Measurements from ENCODE around the gene TSC22D4. TPM values are rescaled to one million over a fixed set of nuclear protein-coding genes. Genes with fewer than 3 reads are reported as not detected.
A peak's percentile ranks its signal among the peaks of the same experiment; 100 is the strongest.

Gene TSC22D4
- total RNA-seq, 1 donor from 2014 or later, result 53.4 TPM

DNA sequence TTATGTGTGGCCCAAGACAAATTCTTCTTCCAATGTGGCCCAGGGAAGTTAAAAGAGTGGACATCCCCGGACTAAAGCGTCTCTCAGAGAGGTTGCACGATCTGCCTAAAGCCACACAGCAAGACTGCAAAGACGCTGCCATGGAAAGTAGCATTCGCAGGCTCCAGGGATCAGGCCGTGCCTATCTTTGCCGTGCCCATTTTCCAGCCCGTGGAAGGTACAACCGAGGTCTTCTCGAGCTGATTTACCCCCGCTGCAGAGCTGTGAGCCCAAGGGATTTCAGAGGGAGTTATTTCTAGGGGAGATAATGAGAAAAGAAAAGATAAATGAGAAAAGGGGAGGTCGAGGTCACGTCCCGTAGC, 3.7 kb upstream of the TSC22D4 start:
- peak overlapping the region; percentile 73 for H2AFZ ChIP-seq (ENCODE audit: low read depth, low read length)
- no peaks in the 10 kb centered on the region for H3K27me3 ChIP-seq (ENCODE audit: insufficient read depth, low read length)
- no peak overlapping the region for H3K27ac ChIP-seq (ENCODE audit: low read depth, low read length)
- no peak overlapping the region for H3K27ac Mint-ChIP-seq (ENCODE audit: unreplicated experiment)
- TF ChIP-seq, protein P1, sequence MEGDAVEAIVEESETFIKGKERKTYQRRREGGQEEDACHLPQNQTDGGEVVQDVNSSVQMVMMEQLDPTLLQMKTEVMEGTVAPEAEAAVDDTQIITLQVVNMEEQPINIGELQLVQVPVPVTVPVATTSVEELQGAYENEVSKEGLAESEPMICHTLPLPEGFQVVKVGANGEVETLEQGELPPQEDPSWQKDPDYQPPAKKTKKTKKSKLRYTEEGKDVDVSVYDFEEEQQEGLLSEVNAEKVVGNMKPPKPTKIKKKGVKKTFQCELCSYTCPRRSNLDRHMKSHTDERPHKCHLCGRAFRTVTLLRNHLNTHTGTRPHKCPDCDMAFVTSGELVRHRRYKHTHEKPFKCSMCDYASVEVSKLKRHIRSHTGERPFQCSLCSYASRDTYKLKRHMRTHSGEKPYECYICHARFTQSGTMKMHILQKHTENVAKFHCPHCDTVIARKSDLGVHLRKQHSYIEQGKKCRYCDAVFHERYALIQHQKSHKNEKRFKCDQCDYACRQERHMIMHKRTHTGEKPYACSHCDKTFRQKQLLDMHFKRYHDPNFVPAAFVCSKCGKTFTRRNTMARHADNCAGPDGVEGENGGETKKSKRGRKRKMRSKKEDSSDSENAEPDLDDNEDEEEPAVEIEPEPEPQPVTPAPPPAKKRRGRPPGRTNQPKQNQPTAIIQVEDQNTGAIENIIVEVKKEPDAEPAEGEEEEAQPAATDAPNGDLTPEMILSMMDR (IDR thresholded peaks at IDR 0.05; ENCODE audit: insufficient read depth, low read depth, low read length), result no peak
- no peak for TF ChIP-seq EZH2 (IDR thresholded peaks at IDR 0.05; ENCODE audit: insufficient read depth, low read length)
- H3K4me1 Mint-ChIP-seq (ENCODE audit: low read depth, unreplicated experiment), result peaks cover 8% of the 10 kb centered on the region
- H3K36me3 ChIP-seq (ENCODE audit: insufficient read depth, low read length), result no peaks in the 10 kb centered on the region
- H3K4me1 ChIP-seq (ENCODE audit: insufficient read depth, low read length), result peaks cover 10% of the 10 kb centered on the region
- H3K79me2 ChIP-seq (ENCODE audit: insufficient read depth, low read length), result peaks cover 14% of the 10 kb centered on the region
- H3K4me3 ChIP-seq (ENCODE audit: insufficient read depth, low read depth, low read length), result peak overlapping the region; percentile 48
- H3K4me3 Mint-ChIP-seq (ENCODE audit: unreplicated experiment), result peak overlapping the region; percentile 90
- no peak for FAIRE-seq
- no peak for DNase-seq (ENCODE audit: low read depth)
- H3K36me3 Mint-ChIP-seq (ENCODE audit: low read depth, unreplicated experiment), result no peaks in the 10 kb centered on the region
- H3K9me3 Mint-ChIP-seq (ENCODE audit: unreplicated experiment), result no peaks in the 10 kb centered on the region
- no peaks in the 10 kb centered on the region for H3K9me3 ChIP-seq (ENCODE audit: insufficient read depth, low read depth, low read length)
- H3K9ac ChIP-seq (ENCODE audit: low read length), result peak overlapping the region; percentile 43
- no peaks in the 10 kb centered on the region for H4K20me1 ChIP-seq (ENCODE audit: insufficient read depth, low read length)
- H3K4me2 ChIP-seq (ENCODE audit: low read length), result peak overlapping the region; percentile 87
- no peaks in the 10 kb centered on the region for H3K27me3 Mint-ChIP-seq (ENCODE audit: low read depth, unreplicated experiment)

DNA sequence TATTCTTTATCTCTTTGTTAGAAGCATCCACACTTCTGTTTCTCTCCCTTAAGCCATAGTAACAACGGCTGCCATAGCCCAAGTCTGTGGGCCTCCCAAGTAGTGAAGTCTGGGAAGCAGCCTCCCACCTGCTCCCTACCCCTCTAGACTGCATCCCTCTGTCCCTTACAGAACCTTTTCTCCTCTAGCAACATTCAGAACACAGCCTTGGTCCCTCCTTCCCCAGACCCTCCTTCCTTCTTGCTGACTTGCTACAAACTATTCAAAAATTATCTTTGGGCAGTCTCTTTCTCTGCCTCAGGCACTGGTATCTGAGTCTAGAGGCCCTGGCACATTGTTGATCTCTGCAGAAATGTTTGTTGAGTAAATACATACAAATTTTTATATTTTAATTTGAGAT, 2.5 kb upstream of the TSC22D4 start:
- H3K27me3 ChIP-seq (ENCODE audit: insufficient read depth, low read length), result no peaks in the 10 kb centered on the region
- H3K27ac ChIP-seq (ENCODE audit: low read depth, low read length), result no peak overlapping the region
- H3K9me3 ChIP-seq (ENCODE audit: insufficient read depth, low read depth, low read length), result no peaks in the 10 kb centered on the region
- no peak for FAIRE-seq
- no peak for TF ChIP-seq EZH2 (IDR thresholded peaks at IDR 0.05; ENCODE audit: insufficient read depth, low read length)
- TF ChIP-seq, protein P1 (IDR thresholded peaks at IDR 0.05; ENCODE audit: insufficient read depth, low read depth, low read length), result no peak
- H3K36me3 Mint-ChIP-seq (ENCODE audit: low read depth, unreplicated experiment), result no peaks in the 10 kb centered on the region
- peaks cover 17% of the 10 kb centered on the region for H3K4me1 ChIP-seq (ENCODE audit: insufficient read depth, low read length)
- peaks cover 27% of the 10 kb centered on the region for H3K79me2 ChIP-seq (ENCODE audit: insufficient read depth, low read length)
- no peaks in the 10 kb centered on the region for H3K27me3 Mint-ChIP-seq (ENCODE audit: low read depth, unreplicated experiment)
- H3K4me2 ChIP-seq (ENCODE audit: low read length), result no peak overlapping the region
- H3K27ac Mint-ChIP-seq (ENCODE audit: unreplicated experiment), result peak overlapping the region; percentile 80
- H3K36me3 ChIP-seq (ENCODE audit: insufficient read depth, low read length), result no peaks in the 10 kb centered on the region
- H3K4me3 ChIP-seq (ENCODE audit: insufficient read depth, low read depth, low read length), result no peak overlapping the region
- H3K4me1 Mint-ChIP-seq (ENCODE audit: low read depth, unreplicated experiment), result peaks cover 12% of the 10 kb centered on the region
- no peaks in the 10 kb centered on the region for H3K9me3 Mint-ChIP-seq (ENCODE audit: unreplicated experiment)
- peaks cover 11% of the 10 kb centered on the region for H4K20me1 ChIP-seq (ENCODE audit: insufficient read depth, low read length)
- no peak overlapping the region for H3K9ac ChIP-seq (ENCODE audit: low read length)
- H2AFZ ChIP-seq (ENCODE audit: low read depth, low read length), result no peak overlapping the region
- H3K4me3 Mint-ChIP-seq (ENCODE audit: unreplicated experiment), result no peak overlapping the region
- DNase-seq (ENCODE audit: low read depth), result no peak

DNA sequence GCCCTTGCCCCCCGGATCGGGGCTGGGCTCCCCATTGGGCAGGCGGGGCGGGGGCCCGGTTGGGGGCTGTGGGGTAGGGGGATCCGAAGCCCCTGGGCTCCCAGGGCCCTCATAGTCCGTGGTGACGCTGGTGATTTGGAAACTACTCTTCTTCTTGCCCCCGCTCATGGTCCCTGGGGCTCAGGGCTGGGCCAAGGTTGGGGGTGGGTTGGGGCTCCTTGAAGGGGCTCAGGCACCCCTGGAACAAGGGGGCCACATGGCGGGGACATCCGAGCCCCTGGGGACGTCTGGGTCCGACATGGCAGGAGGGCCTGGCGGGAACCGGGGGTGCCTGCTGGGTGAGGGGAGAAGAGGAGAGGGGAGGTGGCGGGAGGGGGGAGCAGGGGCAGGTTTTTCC, 1.1 kb downstream of the TSC22D4 start:
- Histone ChIP-seq H3K79me2 (ENCODE audit: insufficient read depth, low read length) (peaks cover 42% of the 10 kb centered on the region), H3K9ac (ENCODE audit: low read length) (peak overlapping the region; percentile 90), H2AFZ (ENCODE audit: low read depth, low read length) (no peak overlapping the region), H3K36me3 (ENCODE audit: insufficient read depth, low read length) (no peaks in the 10 kb centered on the region), H4K20me1 (ENCODE audit: insufficient read depth, low read length) (peaks cover 43% of the 10 kb centered on the region), H3K4me2 (ENCODE audit: low read length) (peak overlapping the region; percentile 93), H3K4me3 (ENCODE audit: insufficient read depth, low read depth, low read length) (peak overlapping the region; percentile 81), H3K27me3 (ENCODE audit: insufficient read depth, low read length) (no peaks in the 10 kb centered on the region), H3K27ac (ENCODE audit: low read depth, low read length) (no peak overlapping the region), H3K9me3 (ENCODE audit: insufficient read depth, low read depth, low read length) (no peaks in the 10 kb centered on the region), H3K4me1 (ENCODE audit: insufficient read depth, low read length) (peaks cover 16% of the 10 kb centered on the region)
- no peak for TF ChIP-seq EZH2 (IDR thresholded peaks at IDR 0.05; ENCODE audit: insufficient read depth, low read length)
- TF ChIP-seq, protein P1 (IDR thresholded peaks at IDR 0.05; ENCODE audit: insufficient read depth, low read depth, low read length), result no peak
- Mint-ChIP-seq H3K27ac (ENCODE audit: unreplicated experiment) (no peak overlapping the region), H3K4me1 (ENCODE audit: low read depth, unreplicated experiment) (peaks cover 16% of the 10 kb centered on the region), H3K27me3 (ENCODE audit: low read depth, unreplicated experiment) (no peaks in the 10 kb centered on the region), H3K36me3 (ENCODE audit: low read depth, unreplicated experiment) (peaks cover 4% of the 10 kb centered on the region), H3K4me3 (ENCODE audit: unreplicated experiment) (peak overlapping the region; percentile 96), H3K9me3 (ENCODE audit: unreplicated experiment) (no peaks in the 10 kb centered on the region)
- DNase-seq (ENCODE audit: low read depth) (no peak), FAIRE-seq (no peak)
